GM23338 (cell line): Measurements from ENCODE around the gene ISG15. TPM values are rescaled to one million over a fixed set of nuclear protein-coding genes. Genes with fewer than 3 reads are reported as not detected.
"Not testable (repeated sequence)": the region's sequence is repeated elsewhere in the genome, so short reads cannot be mapped to it uniquely, and the experiment has no call there.

Experiments used
- ATAC-seq: fragments of 200-7000 bp; cut with Tn5 transposase; 3 replicates; pipeline ENCODE4 v1.9.1; 2020
- DNase-seq: peaks from one replicate; pipeline ENCODE4 v3.0.0-alpha.2; 2015; ENCODE audit warnings: low spot score
- H2AFZ ChIP-seq: fragments of 200-600 bp; sonication (generic); 2 replicates; pipeline ENCODE4 v1.8.0; 2016; ENCODE audit warnings: antibody characterized with exemption, mild to moderate bottlenecking, moderate library complexity
- H3F3A ChIP-seq: fragments of 200-600 bp; sonication (generic); replicated peaks from 2 replicates; pipeline ENCODE4 v1.8.0; 2017; ENCODE audit warnings: antibody characterized with exemption, mixed run types, low read depth
- H3K27ac ChIP-seq: fragments of 200-600 bp; sonication (generic); 2 replicates; pipeline ENCODE4 v1.6.1; 2016; ENCODE audit warnings: low read depth
- H3K27me3 ChIP-seq: fragments of 200-600 bp; sonication (generic); 2 replicates; pipeline ENCODE4 v1.8.0; 2016; ENCODE audit warnings: mild to moderate bottlenecking, mixed run types, moderate library complexity; ENCODE audit not compliant: insufficient read depth
- H3K36me3 ChIP-seq: fragments of 200-600 bp; sonication (generic); 2 replicates; pipeline ENCODE4 v1.8.0; 2016; ENCODE audit warnings: mild to moderate bottlenecking; ENCODE audit not compliant: insufficient read depth
- H3K4me1 ChIP-seq: fragments of 200-600 bp; sonication (generic); 2 replicates; pipeline ENCODE4 v1.8.0; 2016; ENCODE audit warnings: mild to moderate bottlenecking, moderate library complexity; ENCODE audit not compliant: insufficient read depth
- H3K4me2 ChIP-seq: fragments of 200-600 bp; sonication (generic); 2 replicates; pipeline ENCODE4 v1.7.1; 2017; ENCODE audit warnings: mixed run types
- H3K4me3 ChIP-seq: fragments of 200-600 bp; sonication (generic); 2 replicates; pipeline ENCODE4 v1.6.1; 2016; ENCODE audit warnings: mixed run types
- H3K79me2 ChIP-seq: fragments of 200-600 bp; sonication (generic); replicated peaks from 2 replicates; pipeline ENCODE4 v1.8.0; 2017; ENCODE audit warnings: mild to moderate bottlenecking; ENCODE audit not compliant: insufficient read depth
- H3K9me2 ChIP-seq: fragments of 200-600 bp; sonication (generic); 2 replicates; pipeline ENCODE4 v1.8.0; 2017; ENCODE audit not compliant: insufficient read depth
- H4K20me1 ChIP-seq: fragments of 200-600 bp; sonication (generic); replicated peaks from 2 replicates; pipeline ENCODE4 v1.8.0; 2017; ENCODE audit warnings: mild to moderate bottlenecking; ENCODE audit not compliant: insufficient read depth
- H3K27ac Mint-ChIP-seq: 2 replicates; pipeline ENCODE4 v1.8.0; 2020; ENCODE audit warnings: inconsistent platforms, mild to moderate bottlenecking, moderate library complexity, mixed read lengths
- H3K27me3 Mint-ChIP-seq: 3 replicates; pipeline ENCODE4 v1.8.0; 2022; ENCODE audit warnings: low read depth, mild to moderate bottlenecking, moderate library complexity, mixed read lengths, inconsistent platforms; ENCODE audit not compliant: insufficient read depth, poor library complexity
- H3K36me3 Mint-ChIP-seq: 3 replicates; pipeline ENCODE4 v1.8.0; 2021; ENCODE audit warnings: low read depth, mild to moderate bottlenecking, inconsistent platforms, moderate library complexity, mixed read lengths
- H3K4me1 Mint-ChIP-seq: 3 replicates; pipeline ENCODE4 v1.8.0; 2020; ENCODE audit warnings: mild to moderate bottlenecking, inconsistent platforms, mixed read lengths
- H3K4me3 Mint-ChIP-seq: 3 replicates; pipeline ENCODE4 v1.8.0; 2021; ENCODE audit warnings: moderate library complexity, mild to moderate bottlenecking, inconsistent platforms, mixed read lengths
- H3K9me3 Mint-ChIP-seq: 3 replicates; pipeline ENCODE4 v1.8.0; 2020; ENCODE audit warnings: moderate library complexity, mild to moderate bottlenecking, inconsistent platforms, mixed read lengths
- EZH2 ChIP-seq: fragments of 200-600 bp; sonication (generic); IDR thresholded peaks from one replicate; pipeline ENCODE4 v1.8.0; 2017; ENCODE audit warnings: antibody characterized with exemption, mild to moderate bottlenecking, low read depth; ENCODE audit not compliant: unreplicated experiment
- EZH2phosphoT487 ChIP-seq: fragments of 200-600 bp; sonication (generic); IDR thresholded peaks from one replicate; pipeline ENCODE4 v1.8.1; 2018; ENCODE audit warnings: antibody characterized with exemption; ENCODE audit not compliant: unreplicated experiment
- JUNB ChIP-seq: IDR thresholded peaks from one replicate; pipeline ENCODE4 v1.6.1; 2016; ENCODE audit warnings: antibody characterized with exemption; ENCODE audit not compliant: unreplicated experiment
- NANOG ChIP-seq: IDR thresholded peaks from 2 replicates; pipeline ENCODE4 v1.6.1; 2016; ENCODE audit warnings: antibody characterized with exemption, borderline replicate concordance
- POLR2AphosphoS5 ChIP-seq: IDR thresholded peaks from 2 replicates; pipeline ENCODE4 v1.6.1; 2016; ENCODE audit warnings: antibody characterized with exemption, low read depth
- ZNF114 ChIP-seq: fragments of 250-450 bp; sonication (Bioruptor Pico); IDR thresholded peaks from 2 replicates; pipeline ENCODE4 v1.5.0; 2020; ENCODE audit warnings: mild to moderate bottlenecking, moderate library complexity
- ZNF331 ChIP-seq: fragments of 250-450 bp; sonication (Bioruptor Pico); IDR thresholded peaks from 2 replicates; pipeline ENCODE4 v1.5.0; 2020; ENCODE audit warnings: low read depth, mild to moderate bottlenecking, moderate library complexity
- polyA plus RNA-seq: library from polyadenylated mRNA; unstranded; fragments of >200 nt; fragmentation: Nextera tagmentation; extraction: Ambion mirVana; gene quantifications from 2 replicates; pipeline ENCODE4 v1.2.1, GENCODE V29; 2016
- total RNA-seq: library from RNA; depleted of rRNA; stranded (reverse); fragments of >200 nt; shearing (Covaris generic); gene quantifications from 2 replicates; pipeline ENCODE4 v1.2.3, GENCODE V29; 2014
- TF ChIP-seq, protein P1 (sequence below), 2 experiments: fragments of 200-600 bp in 1 of 2; sonication (generic) in 1 of 2; conservative IDR thresholded peaks; 2 replicates each; pipeline versions ENCODE4 v1.5.1 to v1.6.1; 2016 to 2017; ENCODE audit warnings: antibody characterized with exemption in 2 of 2, low read depth in 2 of 2, mild to moderate bottlenecking in 2 of 2, moderate library complexity in 1 of 2
- TF ChIP-seq, protein P2 (sequence below): IDR thresholded peaks from 2 replicates; pipeline ENCODE4 v1.6.1; 2016; ENCODE audit warnings: antibody characterized with exemption
- TF ChIP-seq, protein P3 (sequence below): IDR thresholded peaks from one replicate; pipeline ENCODE4 v1.6.1; 2018; ENCODE audit warnings: antibody characterized with exemption; ENCODE audit not compliant: unreplicated experiment

The ISG15 gene
- total and polyA plus RNA-seq, 2 experiments from 2014 or later = 52.9 to 101 TPM

DNA sequence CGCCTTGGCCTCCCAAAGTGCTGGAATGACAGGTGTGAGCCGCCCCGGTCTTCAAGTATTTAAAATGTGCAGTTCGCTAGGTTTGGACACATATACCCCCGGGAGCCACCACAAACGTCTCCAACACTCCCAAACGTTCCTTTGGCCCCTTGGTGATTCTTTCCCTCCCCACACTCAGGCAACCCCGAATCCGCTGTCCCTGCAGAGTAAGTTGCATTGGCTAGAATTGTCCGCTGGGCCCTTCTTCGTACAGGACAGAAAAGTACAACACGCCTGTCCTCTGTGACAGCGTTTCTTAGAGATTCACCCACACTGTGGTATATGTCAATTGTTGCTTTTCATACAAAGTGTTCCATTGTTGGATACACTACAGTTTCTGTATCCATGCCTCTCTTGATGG, 28.2 kb upstream of the ISG15 start:
- Histone ChIP-seq H3K27ac (no peak overlapping the region), H3K4me1 (no peaks in the 10 kb centered on the region), H3K79me2 (no peaks in the 10 kb centered on the region), H3F3A (no peaks in the 10 kb centered on the region), H2AFZ (no peak overlapping the region), H4K20me1 (no peaks in the 10 kb centered on the region), H3K9me2 (no peaks in the 10 kb centered on the region), H3K36me3 (no peaks in the 10 kb centered on the region), H3K27me3 (peaks cover 62% of the 10 kb centered on the region), H3K4me2 (no peak overlapping the region), H3K4me3 (no peak overlapping the region)
- Mint-ChIP-seq H3K36me3 (no peaks in the 10 kb centered on the region), H3K27me3 (peaks cover 63% of the 10 kb centered on the region), H3K4me3 (no peak overlapping the region), H3K9me3 (no peaks in the 10 kb centered on the region; the same call in 2 of the 3 replicates), H3K27ac (no peak overlapping the region), H3K4me1 (no peaks in the 10 kb centered on the region)
- no peak for DNase-seq
- TF ChIP-seq POLR2AphosphoS5 (no peak), EZH2 (no peak), EZH2phosphoT487 (no peak), NANOG (no peak), JUNB (no peak), ZNF114 (CRISPR knock-in tag) (no peak), ZNF331 (no peak)
- TF ChIP-seq, protein P1, sequence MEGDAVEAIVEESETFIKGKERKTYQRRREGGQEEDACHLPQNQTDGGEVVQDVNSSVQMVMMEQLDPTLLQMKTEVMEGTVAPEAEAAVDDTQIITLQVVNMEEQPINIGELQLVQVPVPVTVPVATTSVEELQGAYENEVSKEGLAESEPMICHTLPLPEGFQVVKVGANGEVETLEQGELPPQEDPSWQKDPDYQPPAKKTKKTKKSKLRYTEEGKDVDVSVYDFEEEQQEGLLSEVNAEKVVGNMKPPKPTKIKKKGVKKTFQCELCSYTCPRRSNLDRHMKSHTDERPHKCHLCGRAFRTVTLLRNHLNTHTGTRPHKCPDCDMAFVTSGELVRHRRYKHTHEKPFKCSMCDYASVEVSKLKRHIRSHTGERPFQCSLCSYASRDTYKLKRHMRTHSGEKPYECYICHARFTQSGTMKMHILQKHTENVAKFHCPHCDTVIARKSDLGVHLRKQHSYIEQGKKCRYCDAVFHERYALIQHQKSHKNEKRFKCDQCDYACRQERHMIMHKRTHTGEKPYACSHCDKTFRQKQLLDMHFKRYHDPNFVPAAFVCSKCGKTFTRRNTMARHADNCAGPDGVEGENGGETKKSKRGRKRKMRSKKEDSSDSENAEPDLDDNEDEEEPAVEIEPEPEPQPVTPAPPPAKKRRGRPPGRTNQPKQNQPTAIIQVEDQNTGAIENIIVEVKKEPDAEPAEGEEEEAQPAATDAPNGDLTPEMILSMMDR (conservative IDR thresholded peaks at IDR 0.05; ENCODE audit: low read depth in 2 of 2) = no peak
- TF ChIP-seq, protein P2, sequence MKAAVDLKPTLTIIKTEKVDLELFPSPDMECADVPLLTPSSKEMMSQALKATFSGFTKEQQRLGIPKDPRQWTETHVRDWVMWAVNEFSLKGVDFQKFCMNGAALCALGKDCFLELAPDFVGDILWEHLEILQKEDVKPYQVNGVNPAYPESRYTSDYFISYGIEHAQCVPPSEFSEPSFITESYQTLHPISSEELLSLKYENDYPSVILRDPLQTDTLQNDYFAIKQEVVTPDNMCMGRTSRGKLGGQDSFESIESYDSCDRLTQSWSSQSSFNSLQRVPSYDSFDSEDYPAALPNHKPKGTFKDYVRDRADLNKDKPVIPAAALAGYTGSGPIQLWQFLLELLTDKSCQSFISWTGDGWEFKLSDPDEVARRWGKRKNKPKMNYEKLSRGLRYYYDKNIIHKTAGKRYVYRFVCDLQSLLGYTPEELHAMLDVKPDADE = no peak
- TF ChIP-seq, protein P3, sequence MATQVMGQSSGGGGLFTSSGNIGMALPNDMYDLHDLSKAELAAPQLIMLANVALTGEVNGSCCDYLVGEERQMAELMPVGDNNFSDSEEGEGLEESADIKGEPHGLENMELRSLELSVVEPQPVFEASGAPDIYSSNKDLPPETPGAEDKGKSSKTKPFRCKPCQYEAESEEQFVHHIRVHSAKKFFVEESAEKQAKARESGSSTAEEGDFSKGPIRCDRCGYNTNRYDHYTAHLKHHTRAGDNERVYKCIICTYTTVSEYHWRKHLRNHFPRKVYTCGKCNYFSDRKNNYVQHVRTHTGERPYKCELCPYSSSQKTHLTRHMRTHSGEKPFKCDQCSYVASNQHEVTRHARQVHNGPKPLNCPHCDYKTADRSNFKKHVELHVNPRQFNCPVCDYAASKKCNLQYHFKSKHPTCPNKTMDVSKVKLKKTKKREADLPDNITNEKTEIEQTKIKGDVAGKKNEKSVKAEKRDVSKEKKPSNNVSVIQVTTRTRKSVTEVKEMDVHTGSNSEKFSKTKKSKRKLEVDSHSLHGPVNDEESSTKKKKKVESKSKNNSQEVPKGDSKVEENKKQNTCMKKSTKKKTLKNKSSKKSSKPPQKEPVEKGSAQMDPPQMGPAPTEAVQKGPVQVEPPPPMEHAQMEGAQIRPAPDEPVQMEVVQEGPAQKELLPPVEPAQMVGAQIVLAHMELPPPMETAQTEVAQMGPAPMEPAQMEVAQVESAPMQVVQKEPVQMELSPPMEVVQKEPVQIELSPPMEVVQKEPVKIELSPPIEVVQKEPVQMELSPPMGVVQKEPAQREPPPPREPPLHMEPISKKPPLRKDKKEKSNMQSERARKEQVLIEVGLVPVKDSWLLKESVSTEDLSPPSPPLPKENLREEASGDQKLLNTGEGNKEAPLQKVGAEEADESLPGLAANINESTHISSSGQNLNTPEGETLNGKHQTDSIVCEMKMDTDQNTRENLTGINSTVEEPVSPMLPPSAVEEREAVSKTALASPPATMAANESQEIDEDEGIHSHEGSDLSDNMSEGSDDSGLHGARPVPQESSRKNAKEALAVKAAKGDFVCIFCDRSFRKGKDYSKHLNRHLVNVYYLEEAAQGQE = no peak
- no peak for ATAC-seq

DNA sequence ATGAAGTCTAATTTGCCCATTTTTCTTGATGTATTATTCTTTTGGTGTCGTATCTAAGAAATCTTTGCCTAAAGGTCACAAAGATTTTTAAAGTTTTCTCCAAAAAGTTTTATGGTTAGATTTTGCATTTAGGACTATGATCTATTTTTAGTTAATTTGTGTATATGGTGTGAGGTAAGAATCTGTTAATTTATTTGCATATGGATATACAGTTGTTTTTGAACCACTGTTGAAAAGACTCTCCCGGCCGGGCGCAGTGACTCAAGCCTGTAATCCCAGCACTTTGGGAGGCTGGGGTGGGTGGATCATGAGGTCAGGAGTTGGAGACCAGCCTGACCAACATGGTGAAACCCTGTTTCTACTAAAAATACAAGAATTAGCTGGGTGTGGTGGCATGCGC, 25.2 kb upstream of the ISG15 start:
- not testable (repeated sequence) for DNase-seq, H3K4me3 ChIP-seq, H3K79me2 ChIP-seq, ATAC-seq, H3K36me3 Mint-ChIP-seq, H3K4me3 Mint-ChIP-seq, H4K20me1 ChIP-seq, H3K4me1 ChIP-seq, H3K4me2 ChIP-seq, H3K27ac ChIP-seq, H3K27ac Mint-ChIP-seq, H3F3A ChIP-seq, H2AFZ ChIP-seq, H3K4me1 Mint-ChIP-seq, H3K36me3 ChIP-seq, H3K9me2 ChIP-seq
- Mint-ChIP-seq H3K27me3 (peaks cover 69% of the 10 kb centered on the region), H3K9me3 (peaks cover 19% of the 10 kb centered on the region)
- peaks cover 89% of the 10 kb centered on the region for H3K27me3 ChIP-seq

DNA sequence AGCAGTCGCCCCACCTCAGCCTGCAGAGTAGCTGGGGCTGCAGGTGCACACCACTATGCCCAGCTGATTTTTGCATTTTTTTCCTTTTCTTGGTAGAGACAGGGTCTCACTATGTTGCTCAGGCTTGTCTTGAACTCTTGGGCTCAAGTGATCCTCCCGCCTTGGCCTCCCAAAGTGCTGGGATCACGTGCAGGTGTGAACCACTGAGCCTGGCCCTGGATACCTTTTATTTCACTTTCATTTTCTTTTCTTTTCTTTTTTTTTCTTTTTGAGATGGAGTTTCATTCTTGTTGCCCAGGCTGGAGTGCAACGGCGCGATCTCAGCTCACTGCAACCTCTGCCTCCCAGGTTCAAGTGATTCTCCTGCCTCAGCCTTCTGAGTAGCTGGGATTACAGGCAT, 22.0 kb upstream of the ISG15 start:
- H3K4me3 Mint-ChIP-seq, DNase-seq, H3K27ac Mint-ChIP-seq, H2AFZ ChIP-seq, H3K79me2 ChIP-seq, ATAC-seq, H3K4me1 Mint-ChIP-seq, H3K27ac ChIP-seq, H3F3A ChIP-seq, H3K36me3 ChIP-seq, H3K9me2 ChIP-seq, H3K4me2 ChIP-seq, H4K20me1 ChIP-seq, H3K4me3 ChIP-seq, H3K4me1 ChIP-seq, H3K36me3 Mint-ChIP-seq: not testable (repeated sequence)
- H3K9me3 Mint-ChIP-seq = peaks cover 21% of the 10 kb centered on the region
- peaks cover 93% of the 10 kb centered on the region for H3K27me3 ChIP-seq
- H3K27me3 Mint-ChIP-seq = peaks cover 73% of the 10 kb centered on the region
